Mesenteric fat pad (tissue), 1 donor: ENCODE data around the gene P2RY14. TPM values are rescaled to one million over a fixed set of nuclear protein-coding genes. Genes with fewer than 3 reads are reported as not detected.
"Not testable (repeated sequence)": the region's sequence is repeated elsewhere in the genome, so short reads cannot be mapped to it uniquely, and the experiment has no call there.

Experiments used
- DNase-seq: peaks from one replicate; pipeline ENCODE4 v3.0.0-alpha.2; 2020; ENCODE audit warnings: low spot score
- total RNA-seq: library from RNA; stranded (reverse); fragmentation: NEBNext Ultra II Directional; extraction: Animal tissue kit (Norgen Biotek cat#: 25700); gene quantifications from one replicate; pipeline ENCODE4 v1.2.1, GENCODE V29; 2021
- donor health status: DM: yes; HTN: yes; CAD: no.

Gene P2RY14
- total RNA-seq, 1 donor from 2014 or later, result 1.4 TPM

GRCh38 chr3:151192545-151192944 lies 85.8 kb downstream of the P2RY14 start:
- DNase-seq, result no peak

DNA sequence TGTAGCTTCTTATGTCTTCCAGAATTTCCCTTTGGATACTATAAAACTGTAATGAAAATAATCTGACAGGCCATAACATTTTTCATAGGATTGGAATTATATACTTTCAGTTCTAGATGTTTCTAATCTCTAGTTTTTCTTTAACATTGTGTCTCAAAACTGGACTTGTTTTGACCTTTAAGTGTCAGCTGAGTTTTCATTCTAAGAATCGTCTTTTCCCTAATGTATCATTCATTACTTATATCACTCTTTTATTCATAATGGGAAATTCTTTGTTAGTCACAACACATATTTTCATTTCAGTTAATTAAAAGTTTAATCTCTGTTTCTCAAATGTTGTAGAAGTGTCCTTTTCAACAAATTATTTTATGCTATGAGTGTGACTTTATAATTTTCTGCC lies 87.2 kb downstream of the P2RY14 start:
- no peak for DNase-seq

GRCh38 chr3:151183265-151183671 lies 95.1 kb downstream of the P2RY14 start:
- DNase-seq, result no peak

GRCh38 chr3:151182349-151183079 lies 95.8 kb downstream of the P2RY14 start:
- no peak for DNase-seq

- DNase-seq, result no peak
Observed at GRCh38 chr3:151178208-151178845, 100.0 kb downstream of the P2RY14 start.

GRCh38 chr3:151175952-151176351 lies 102.4 kb downstream of the P2RY14 start:
- no peak for DNase-seq

DNA sequence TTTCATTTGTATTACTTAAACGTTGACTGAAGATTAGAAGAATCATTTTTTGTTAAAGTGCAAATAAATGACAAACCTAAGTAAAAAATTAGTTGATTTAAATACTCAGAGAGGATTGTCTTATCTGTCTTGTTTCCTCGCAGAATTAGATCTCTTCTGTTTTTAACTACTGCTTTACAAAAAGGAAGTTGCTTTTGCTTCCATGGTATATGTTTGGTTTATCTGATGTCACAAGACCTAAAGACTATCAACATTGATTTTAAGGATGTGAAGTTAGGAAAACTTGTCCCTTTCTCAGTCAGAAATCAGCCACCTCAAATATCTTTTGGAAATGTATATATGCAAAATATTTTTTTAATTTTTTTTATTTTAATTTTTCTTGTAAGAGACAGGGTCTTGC lies 104.0 kb downstream of the P2RY14 start:
- no peak for DNase-seq

DNA sequence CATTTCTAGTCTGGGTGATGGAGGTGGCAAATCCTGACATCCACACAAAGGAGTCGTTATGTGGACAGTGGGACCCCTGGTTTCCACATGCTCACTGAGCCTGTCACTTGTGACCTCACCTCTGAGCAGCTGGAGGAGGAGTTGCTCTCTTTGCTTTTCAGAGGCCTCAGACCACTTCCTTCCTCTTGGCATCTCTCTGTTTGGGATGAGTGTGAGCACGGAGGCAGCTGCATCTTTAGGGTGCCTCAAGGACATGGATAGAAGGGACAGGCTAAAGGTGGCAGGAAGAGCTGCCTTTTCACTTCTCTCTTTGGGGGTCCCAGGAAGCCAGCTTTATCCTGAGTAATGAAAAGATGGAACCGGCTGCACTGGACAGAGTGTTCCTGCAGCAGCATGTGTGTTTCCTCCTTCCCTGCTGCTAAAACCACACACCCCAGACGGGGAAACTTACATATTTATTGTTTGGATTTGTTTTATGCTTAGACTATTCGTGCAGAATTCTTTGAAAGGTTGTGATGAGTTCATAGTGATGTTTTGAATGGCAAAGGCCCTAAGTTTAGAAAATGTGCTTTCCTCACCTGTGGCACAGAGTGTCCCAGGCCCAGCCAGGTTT lies 107.1 kb downstream of the P2RY14 start:
- no peak for DNase-seq

- not testable (repeated sequence) for DNase-seq
Observed at GRCh38 chr3:151169948-151170679, 108.2 kb downstream of the P2RY14 start.

DNA sequence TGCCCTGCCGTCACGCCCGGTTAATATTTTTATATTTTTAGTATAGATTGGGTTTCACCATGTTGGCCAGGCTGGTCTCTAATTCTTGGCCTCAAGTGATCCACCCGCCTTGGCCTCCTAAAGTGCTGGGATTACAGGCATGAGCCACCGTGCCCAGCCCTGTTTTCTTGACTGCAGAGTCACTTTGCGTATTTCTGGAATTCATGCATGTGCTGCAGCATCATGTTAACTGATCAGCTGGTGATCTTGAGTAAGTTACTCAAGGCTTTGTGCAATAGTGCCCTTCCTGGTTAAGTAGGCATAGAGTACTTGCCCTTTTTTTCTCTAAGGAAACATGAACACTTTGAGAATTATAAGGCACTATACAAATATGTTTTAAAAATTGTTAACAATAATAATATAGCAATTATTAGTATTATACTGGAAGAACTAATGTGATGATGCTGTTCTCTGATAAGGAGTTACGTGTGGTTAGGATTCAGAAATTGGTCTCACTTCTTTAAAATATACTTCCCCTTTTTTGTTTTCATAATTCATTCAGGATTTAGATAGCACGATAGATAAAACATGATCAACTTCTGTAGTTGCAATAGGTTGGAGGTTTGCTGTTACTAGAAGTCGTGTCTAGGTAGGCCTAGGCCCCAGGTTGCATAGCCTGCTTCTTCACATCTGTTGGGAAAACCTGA lies 108.9 kb downstream of the P2RY14 start:
- no peak for DNase-seq

DNA sequence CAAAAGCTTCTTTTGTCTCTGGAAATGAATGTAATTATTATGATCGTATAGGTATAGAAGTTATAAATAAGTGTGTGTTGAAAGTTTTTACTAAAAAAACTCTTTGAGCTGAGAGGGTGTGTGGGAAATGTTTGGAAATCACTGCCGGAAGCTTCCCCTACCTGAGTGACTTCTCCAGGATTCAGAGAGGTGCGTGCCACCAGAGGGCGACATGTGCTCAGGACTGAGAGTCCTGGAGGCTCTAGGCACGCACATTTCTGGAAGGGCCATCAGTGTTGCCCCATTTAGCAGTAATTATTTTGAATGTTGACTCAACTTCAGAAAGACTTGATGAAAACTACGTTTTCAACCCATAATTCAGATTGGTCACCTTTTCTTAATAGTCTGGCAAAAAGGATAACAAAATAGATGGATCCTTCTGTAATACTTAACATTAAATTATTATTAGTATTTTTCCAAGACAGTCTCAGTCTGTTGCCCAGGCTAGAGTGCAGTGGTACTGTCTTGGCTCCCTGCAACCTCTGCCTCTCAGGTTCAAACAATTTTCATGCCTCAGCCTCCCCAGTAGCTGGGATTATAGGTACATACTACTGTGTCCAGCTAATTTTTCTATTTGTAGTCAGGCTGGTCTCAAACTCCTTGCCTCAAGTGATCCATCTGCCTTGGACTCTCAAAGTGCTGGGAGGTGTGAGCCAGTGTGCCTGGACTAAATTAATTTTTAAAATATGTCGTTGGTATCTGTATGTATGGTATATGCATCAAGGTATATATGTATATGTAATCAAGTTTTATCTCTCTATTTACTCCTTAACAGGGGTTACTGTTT lies 109.9 kb downstream of the P2RY14 start:
- DNase-seq, result no peak

DNA sequence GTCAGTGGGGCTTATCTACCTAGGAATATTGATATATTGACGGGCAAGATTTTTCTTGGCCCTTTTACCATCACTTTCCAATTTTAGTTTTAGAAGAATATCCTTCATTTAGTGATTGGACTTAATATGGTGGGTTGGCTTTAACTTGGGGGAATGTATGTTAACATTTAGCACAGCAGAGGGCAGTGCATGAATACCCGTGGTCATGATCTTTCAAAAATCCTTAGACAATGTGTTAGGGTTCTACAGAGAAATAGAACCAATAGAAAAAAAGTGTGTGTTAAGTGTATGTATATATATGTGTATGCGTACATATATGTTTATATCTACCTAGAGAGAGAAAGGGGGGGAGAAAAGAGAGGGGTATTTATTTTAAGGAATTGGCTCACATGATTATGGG lies 112.2 kb downstream of the P2RY14 start:
- DNase-seq, result no peak

- DNase-seq, result no peak
Observed at GRCh38 chr3:151165226-151165625, 113.1 kb downstream of the P2RY14 start.

Other genes starting within 250 kb of the P2RY14 start
- gene MED12L, start 192.9 kb downstream of the P2RY14 start, total RNA-seq, result 0.48 TPM
- gene GPR171, start 75.3 kb downstream of the P2RY14 start, total RNA-seq, result 1.8 TPM
- not detected for gene GPR87, start 38.3 kb upstream of the P2RY14 start, total RNA-seq
- 4.7 TPM for gene P2RY13, start 51.0 kb upstream of the P2RY14 start, total RNA-seq
- gene P2RY12, start 106.2 kb upstream of the P2RY14 start, total RNA-seq, result 5.7 TPM
- 4.5 TPM for gene IGSF10, start 182.5 kb upstream of the P2RY14 start, total RNA-seq